ENCODE results near the gene HOXC6. TPM values are rescaled to one million over a fixed set of nuclear protein-coding genes. Genes with fewer than 3 reads are reported as not detected.

Gene HOXC6
- total and polyA plus RNA-seq, 4 experiments from 2014 or later = not detected

DNA sequence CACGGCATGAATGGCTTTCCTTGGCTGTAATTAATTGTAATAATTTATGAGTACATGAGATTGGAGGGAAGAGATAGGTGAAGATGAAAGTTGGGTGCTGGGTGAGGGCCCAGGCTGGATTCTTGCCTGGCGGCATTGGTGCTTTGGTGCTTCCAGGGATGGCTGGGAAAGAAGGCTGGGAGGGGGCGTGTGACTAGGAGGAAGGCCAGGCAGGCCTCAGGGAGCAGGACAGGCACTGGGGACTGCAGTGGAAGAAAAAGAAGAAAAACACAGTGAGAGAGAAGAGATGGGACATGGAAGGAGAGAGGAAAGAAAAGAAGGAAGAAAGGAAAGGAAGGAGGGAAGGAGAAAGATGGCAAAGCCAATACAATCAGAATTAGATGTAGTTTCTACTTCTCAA lies 24.6 kb upstream of the HOXC6 start:
- Mint-ChIP-seq H3K36me3 (no peaks in the 10 kb centered on the region), H3K27me3 (peaks cover 68 to 84% of the 10 kb centered on the region in 2 donors), H3K9me3 (peaks cover 0 to 5% (median 0%) of the 10 kb centered on the region in 8 donors), H3K4me1 (peaks cover 8 to 38% (median 21%) of the 10 kb centered on the region in 4 donors), H3K4me3 (peak overlapping the region in 2 of 8 donors; percentile 22 to 23), H3K27ac (peak overlapping the region in 2 of 7 donors; percentile 0 to 4)
- H3K4me1 ChIP-seq (ENCODE audit: insufficient read depth, low read length) = peaks cover 20% of the 10 kb centered on the region
- POLR2A ChIA-PET (ENCODE audit: partially characterized antibody) = interaction anchor here (1.2 kb wide), 1 partner anchor 188 kb away, joined by 3 read pairs; no protein-coding TSS in a partner anchor
- CTCF ChIA-PET (ENCODE audit: partially characterized antibody) = interaction anchor here (1.9 to 6.9 kb wide), 4 partner anchors 189 to 215 kb away, joined by 4 to 109 read pairs (median 98); partner anchors contain the start of gene SMUG1
- intact Hi-C loops (cut with micrococcal nuclease) = no loop called here
- no peaks in the 10 kb centered on the region for H3K36me3 ChIP-seq (ENCODE audit: insufficient read depth, low read length)
- no peak for DNase-seq
- no peak overlapping the region for H3K4me3 ChIP-seq (ENCODE audit: low read length in 2 of 2)
- H3K27me3 ChIP-seq (ENCODE audit: insufficient read depth, low read length) = peaks cover 87% of the 10 kb centered on the region
- H3K27ac ChIP-seq (ENCODE audit: low read depth, low read length) = no peak overlapping the region
- H3K9me3 ChIP-seq (ENCODE audit: control insufficient read depth in 1 of 2, low read length in 2 of 2) = no peaks in the 10 kb centered on the region

- Histone ChIP-seq H3K4me1 (ENCODE audit: insufficient read depth, low read length) (peaks cover 22% of the 10 kb centered on the region), H3K27me3 (ENCODE audit: insufficient read depth, low read length) (peaks cover 84% of the 10 kb centered on the region), H3K4me3 (ENCODE audit: low read length in 2 of 2) (no peak overlapping the region), H3K9me3 (ENCODE audit: control insufficient read depth in 1 of 2, low read length in 2 of 2) (no peaks in the 10 kb centered on the region), H3K27ac (ENCODE audit: low read depth, low read length) (no peak overlapping the region), H3K36me3 (ENCODE audit: insufficient read depth, low read length) (no peaks in the 10 kb centered on the region)
- Mint-ChIP-seq H3K36me3 (no peaks in the 10 kb centered on the region), H3K27ac (peak overlapping the region in 1 of 7 donors; percentile 0), H3K4me1 (peaks cover 10 to 36% (median 23%) of the 10 kb centered on the region in 4 donors), H3K4me3 (no peak overlapping the region), H3K9me3 (peaks cover 0 to 2% (median 0%) of the 10 kb centered on the region in 8 donors), H3K27me3 (peaks cover 66 to 82% of the 10 kb centered on the region in 2 donors)
- DNase-seq = no peak
- intact Hi-C loops (cut with micrococcal nuclease) = no loop called here
- ChIA-PET CTCF (ENCODE audit: partially characterized antibody) (interaction anchor here (2.0 to 6.9 kb wide), 4 partner anchors 12 to 204 kb away, joined by 14 to 109 read pairs (median 98); partner anchors contain the start of gene SMUG1), POLR2A (ENCODE audit: partially characterized antibody) (interaction anchor here (1.2 kb wide), 1 partner anchor 188 kb away, joined by 3 read pairs; no protein-coding TSS in a partner anchor)
Observed at GRCh38 chr12:54004063-54004840, 24.0 kb upstream of the HOXC6 start.

DNA sequence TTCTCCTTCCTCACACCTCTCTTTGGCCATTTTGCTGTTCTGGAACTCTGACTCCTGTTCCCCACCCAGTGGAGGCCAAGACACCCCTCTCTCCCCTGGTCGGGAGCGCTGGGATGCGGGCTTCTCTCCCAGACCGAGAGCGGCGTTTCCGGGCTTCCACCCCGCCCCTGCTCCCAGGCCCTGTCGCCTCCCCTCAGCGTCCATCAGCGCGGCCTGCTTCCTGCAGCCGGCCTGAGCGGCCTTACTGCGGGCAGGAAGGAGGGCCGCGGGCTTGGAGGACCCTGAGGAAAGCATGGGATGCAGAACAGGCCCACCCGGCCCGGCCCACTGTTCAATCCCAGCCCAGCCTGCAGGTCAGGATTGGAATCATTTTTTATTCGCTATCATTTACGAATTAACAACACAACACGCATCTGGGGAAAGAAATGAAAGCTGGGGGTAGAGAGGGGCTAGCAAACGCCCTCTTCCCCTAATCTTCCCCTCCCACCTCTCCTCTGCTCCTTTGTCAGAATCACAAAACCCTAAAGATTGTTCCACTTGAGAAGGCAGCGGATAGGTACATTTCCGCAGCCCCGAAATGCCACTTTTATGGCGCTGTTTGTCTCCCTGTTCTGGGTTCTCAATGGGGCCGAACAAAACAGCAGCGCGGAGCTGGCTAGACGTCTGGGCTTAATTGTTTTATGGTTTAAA lies 23.3 kb upstream of the HOXC6 start:
- intact Hi-C loops (cut with micrococcal nuclease) = loop anchor here (5.0 kb wide), 1 partner anchor 372 kb away; no protein-coding TSS in a partner anchor
- H3K27ac ChIP-seq (ENCODE audit: low read depth, low read length) = no peak overlapping the region
- CTCF ChIA-PET (ENCODE audit: partially characterized antibody) = interaction anchor here (0.9 to 6.9 kb wide), 8 partner anchors 12 to 348 kb away, joined by 3 to 109 read pairs (median 23); partner anchors contain the start of gene SMUG1
- peak overlapping the region in 2 of 7 donors; percentile 5 to 58 for H3K27ac Mint-ChIP-seq
- H3K36me3 ChIP-seq (ENCODE audit: insufficient read depth, low read length) = no peaks in the 10 kb centered on the region
- H3K4me1 Mint-ChIP-seq = peaks cover 10 to 36% (median 23%) of the 10 kb centered on the region in 4 donors
- no peaks in the 10 kb centered on the region for H3K36me3 Mint-ChIP-seq
- DNase-seq = no peak
- POLR2A ChIA-PET (ENCODE audit: partially characterized antibody) = interaction anchor here (1.2 kb wide), 1 partner anchor 187 kb away, joined by 9 read pairs; no protein-coding TSS in a partner anchor
- peaks cover 24% of the 10 kb centered on the region for H3K4me1 ChIP-seq (ENCODE audit: insufficient read depth, low read length)
- no peak overlapping the region for H3K4me3 ChIP-seq (ENCODE audit: low read length in 2 of 2)
- H3K27me3 Mint-ChIP-seq = peaks cover 65 to 85% of the 10 kb centered on the region in 2 donors
- H3K9me3 ChIP-seq (ENCODE audit: control insufficient read depth in 1 of 2, low read length in 2 of 2) = no peaks in the 10 kb centered on the region
- peaks cover 0 to 2% (median 0%) of the 10 kb centered on the region in 8 donors for H3K9me3 Mint-ChIP-seq
- H3K4me3 Mint-ChIP-seq = peak overlapping the region in 2 of 8 donors; percentile 23 to 35
- peaks cover 85% of the 10 kb centered on the region for H3K27me3 ChIP-seq (ENCODE audit: insufficient read depth, low read length)

DNA sequence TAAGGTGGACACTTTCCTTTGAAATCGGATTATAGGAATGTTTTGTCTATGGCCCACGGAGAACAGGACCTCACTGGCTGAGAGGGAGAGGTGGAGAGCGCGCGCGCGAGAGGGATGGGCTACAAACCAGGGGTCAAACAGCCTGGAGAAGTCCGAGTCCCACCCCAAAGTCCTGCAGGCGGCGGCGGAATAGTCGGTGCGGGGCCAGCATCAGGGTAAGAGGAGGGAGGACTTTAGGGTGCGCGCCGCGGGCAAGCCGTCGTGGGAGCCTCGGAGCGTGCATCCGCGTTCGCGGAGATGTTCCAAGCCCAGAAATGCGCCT lies 22.7 kb upstream of the HOXC6 start:
- H3K27ac Mint-ChIP-seq = peak overlapping the region in 2 of 7 donors; percentile 5 to 58

GRCh38 chr12:54005853-54006558 lies 22.2 kb upstream of the HOXC6 start:
- no peak overlapping the region for H3K27ac ChIP-seq (ENCODE audit: low read depth, low read length)
- Mint-ChIP-seq H3K4me3 (peak overlapping the region; percentile 64 to 92 (median 79)), H3K27me3 (peaks cover 70 to 85% of the 10 kb centered on the region in 2 donors), H3K36me3 (no peaks in the 10 kb centered on the region), H3K27ac (peak overlapping the region in 5 of 7 donors; percentile 5 to 58 (median 18)), H3K9me3 (peaks cover 0 to 2% (median 0%) of the 10 kb centered on the region in 8 donors), H3K4me1 (peaks cover 9 to 42% (median 25%) of the 10 kb centered on the region in 4 donors)
- ChIA-PET POLR2A (ENCODE audit: partially characterized antibody) (interaction anchor here (1.0 to 4.2 kb wide), 4 partner anchors 9 to 201 kb away, joined by 3 to 19 read pairs (median 7); no protein-coding TSS in a partner anchor), CTCF (ENCODE audit: partially characterized antibody) (interaction anchor here (0.6 to 6.9 kb wide), 11 partner anchors 11 to 347 kb away, joined by 3 to 109 read pairs (median 5); partner anchors contain the start of gene SMUG1)
- intact Hi-C loops (cut with micrococcal nuclease) = loop anchor here (1.0 to 5.0 kb wide), 6 partner anchors 21 to 371 kb away; no protein-coding TSS in a partner anchor
- peak overlapping the region in 1 of 2 donors; percentile 44 for H3K4me3 ChIP-seq (ENCODE audit: low read length in 2 of 2)
- peak; percentile 76 to 87 (median 80) for DNase-seq
- H3K27me3 ChIP-seq (ENCODE audit: insufficient read depth, low read length) = peaks cover 84% of the 10 kb centered on the region
- no peaks in the 10 kb centered on the region for H3K9me3 ChIP-seq (ENCODE audit: control insufficient read depth in 1 of 2, low read length in 2 of 2)
- no peaks in the 10 kb centered on the region for H3K36me3 ChIP-seq (ENCODE audit: insufficient read depth, low read length)
- peaks cover 19% of the 10 kb centered on the region for H3K4me1 ChIP-seq (ENCODE audit: insufficient read depth, low read length)

More for the DNA sequence above, 22.7 kb upstream of the HOXC6 start:
- Mint-ChIP-seq H3K9me3 (peaks cover 0 to 2% (median 0%) of the 10 kb centered on the region in 8 donors), H3K4me3 (peak overlapping the region in 5 of 8 donors; percentile 35 to 82 (median 74)), H3K27me3 (peaks cover 68 to 86% of the 10 kb centered on the region in 2 donors), H3K4me1 (peaks cover 9 to 38% (median 24%) of the 10 kb centered on the region in 4 donors), H3K36me3 (no peaks in the 10 kb centered on the region)
- peaks cover 84% of the 10 kb centered on the region for H3K27me3 ChIP-seq (ENCODE audit: insufficient read depth, low read length)
- no peak for DNase-seq
- no peak overlapping the region for H3K27ac ChIP-seq (ENCODE audit: low read depth, low read length)
- CTCF ChIA-PET (ENCODE audit: partially characterized antibody) = interaction anchor here (0.6 to 6.9 kb wide), 11 partner anchors 11 to 348 kb away, joined by 3 to 109 read pairs (median 5); partner anchors contain the start of gene SMUG1
- no peaks in the 10 kb centered on the region for H3K36me3 ChIP-seq (ENCODE audit: insufficient read depth, low read length)
- H3K4me1 ChIP-seq (ENCODE audit: insufficient read depth, low read length) = peaks cover 19% of the 10 kb centered on the region
- POLR2A ChIA-PET (ENCODE audit: partially characterized antibody) = interaction anchor here (1.0 to 4.2 kb wide), 3 partner anchors 9 to 186 kb away, joined by 5 to 19 read pairs (median 9); no protein-coding TSS in a partner anchor
- intact Hi-C loops (cut with micrococcal nuclease) = loop anchor here (5.0 kb wide), 1 partner anchor 372 kb away; no protein-coding TSS in a partner anchor
- no peaks in the 10 kb centered on the region for H3K9me3 ChIP-seq (ENCODE audit: control insufficient read depth in 1 of 2, low read length in 2 of 2)
- H3K4me3 ChIP-seq (ENCODE audit: low read length in 2 of 2) = no peak overlapping the region

- Mint-ChIP-seq H3K4me1 (peaks cover 16 to 48% (median 30%) of the 10 kb centered on the region in 4 donors), H3K4me3 (peak overlapping the region; percentile 64 to 92 (median 79)), H3K9me3 (peaks cover 0 to 2% (median 0%) of the 10 kb centered on the region in 8 donors), H3K36me3 (no peaks in the 10 kb centered on the region), H3K27ac (peak overlapping the region in 2 of 7 donors; percentile 18 to 22), H3K27me3 (peaks cover 73 to 85% of the 10 kb centered on the region in 2 donors)
- ChIA-PET CTCF (ENCODE audit: partially characterized antibody) (interaction anchor here (1.0 to 6.9 kb wide), 10 partner anchors 10 to 212 kb away, joined by 3 to 109 read pairs (median 10); partner anchors contain the start of genes HOXC5 and SMUG1), POLR2A (ENCODE audit: partially characterized antibody) (interaction anchor here (1.0 to 4.2 kb wide), 5 partner anchors 10 to 209 kb away, joined by 3 to 19 read pairs (median 5); no protein-coding TSS in a partner anchor)
- Histone ChIP-seq H3K4me1 (ENCODE audit: insufficient read depth, low read length) (peaks cover 19% of the 10 kb centered on the region), H3K27me3 (ENCODE audit: insufficient read depth, low read length) (peaks cover 83% of the 10 kb centered on the region), H3K36me3 (ENCODE audit: insufficient read depth, low read length) (no peaks in the 10 kb centered on the region), H3K27ac (ENCODE audit: low read depth, low read length) (no peak overlapping the region), H3K4me3 (ENCODE audit: low read length in 2 of 2) (peak overlapping the region in 1 of 2 donors; percentile 44), H3K9me3 (ENCODE audit: control insufficient read depth in 1 of 2, low read length in 2 of 2) (no peaks in the 10 kb centered on the region)
- no peak for DNase-seq
- intact Hi-C loops (cut with micrococcal nuclease) = loop anchor here (1.0 to 5.0 kb wide), 6 partner anchors 20 to 371 kb away; no protein-coding TSS in a partner anchor
Observed at GRCh38 chr12:54006559-54007220, 21.6 kb upstream of the HOXC6 start.

All from CD4-positive, alpha-beta memory T cell (primary cell).